ENCODE data around the gene UROS.

The UROS gene

GRCh38 chr10:125823663-125824251 lies 699 bp upstream of the UROS start:
- H3K4me3 ChIP-seq (replicated peaks; ENCODE audit: insufficient read depth, low read length): peak overlapping the region; percentile 70
- no peaks in the 10 kb centered on the region for H3K27me3 ChIP-seq (ENCODE audit: insufficient read depth, poor library complexity, severe bottlenecking)
- DNase-seq (ENCODE audit: low read depth in 1 of 2, low spot score in 1 of 2): no peak
- H3K27ac ChIP-seq (replicated peaks): peak overlapping the region; percentile 100
- TF ChIP-seq POLR2AphosphoS5 (IDR thresholded peaks at IDR 0.05; ENCODE audit: low read depth) (no peak), REST (IDR thresholded peaks at IDR 0.05; ENCODE audit: insufficient replicate concordance, low read depth) (no peak), GABPA (IDR thresholded peaks at IDR 0.05; ENCODE audit: low read depth) (no peak), SPI1 (IDR thresholded peaks at IDR 0.05; ENCODE audit: borderline replicate concordance, low read depth) (no peak), CTCF (IDR thresholded peaks at IDR 0.05; ENCODE audit: insufficient read depth, low read length) (no peak)

- Histone ChIP-seq H3K27me3 (ENCODE audit: insufficient read depth, poor library complexity, severe bottlenecking) (no peaks in the 10 kb centered on the region), H3K4me3 (replicated peaks; ENCODE audit: insufficient read depth, low read length) (no peak overlapping the region), H3K27ac (replicated peaks) (no peak overlapping the region)
- no peak for TF ChIP-seq GABPA (IDR thresholded peaks at IDR 0.05; ENCODE audit: low read depth)
- no peak for TF ChIP-seq CTCF (IDR thresholded peaks at IDR 0.05; ENCODE audit: insufficient read depth, low read length)
- no peak for TF ChIP-seq SPI1 (IDR thresholded peaks at IDR 0.05; ENCODE audit: borderline replicate concordance, low read depth)
- no peak for TF ChIP-seq POLR2AphosphoS5 (IDR thresholded peaks at IDR 0.05; ENCODE audit: low read depth)
- TF ChIP-seq REST (IDR thresholded peaks at IDR 0.05; ENCODE audit: insufficient replicate concordance, low read depth): no peak
- DNase-seq (ENCODE audit: low read depth in 1 of 2, low spot score in 1 of 2): no peak
Measured at GRCh38 chr10:125820701-125821100, 2.4 kb downstream of the UROS start.

- H3K4me3 ChIP-seq (replicated peaks; ENCODE audit: insufficient read depth, low read length): no peak overlapping the region
- H3K27ac ChIP-seq (replicated peaks): no peak overlapping the region
- no peaks in the 10 kb centered on the region for H3K27me3 ChIP-seq (ENCODE audit: insufficient read depth, poor library complexity, severe bottlenecking)
- DNase-seq (ENCODE audit: low read depth in 1 of 2, low spot score in 1 of 2): no peak
- no peak for TF ChIP-seq SPI1 (IDR thresholded peaks at IDR 0.05; ENCODE audit: borderline replicate concordance, low read depth)
- TF ChIP-seq GABPA (IDR thresholded peaks at IDR 0.05; ENCODE audit: low read depth): no peak
- no peak for TF ChIP-seq CTCF (IDR thresholded peaks at IDR 0.05; ENCODE audit: insufficient read depth, low read length)
- no peak for TF ChIP-seq POLR2AphosphoS5 (IDR thresholded peaks at IDR 0.05; ENCODE audit: low read depth)
- TF ChIP-seq REST (IDR thresholded peaks at IDR 0.05; ENCODE audit: insufficient replicate concordance, low read depth): no peak
Measured at GRCh38 chr10:125817337-125817946, 5.6 kb downstream of the UROS start.
